Adrenal gland (tissue), 12 donors: Measurements from ENCODE around the gene BLID. TPM values are rescaled to one million over a fixed set of nuclear protein-coding genes. Genes with fewer than 3 reads are reported as not detected.

Source experiments
- DNase-seq, 7 donors: peaks; one replicate each; pipeline ENCODE4 v3.0.0-alpha.2; 2019 to 2020
- H3K27ac ChIP-seq, 5 donors: fragments of 200-600 bp; sonication (generic) in 4 of 5; 1 replicate in 3 of 5; 2 replicates in 2 of 5; pipeline versions ENCODE4 v1.5.1 to v1.8.0; 2016 to 2020; ENCODE audit warnings: mild to moderate bottlenecking in 1 of 5
- H3K27me3 ChIP-seq: fragments of 200-600 bp; 2 replicates; pipeline ENCODE4 v1.8.0; 2021
- H3K36me3 ChIP-seq, 2 donors: fragments of 200-600 bp; replicated peaks in 1 of 2; 1 replicate in 1 of 2; 2 replicates in 1 of 2; pipeline versions ENCODE4 v1.5.1 to v1.8.0; 2018 to 2022
- H3K4me1 ChIP-seq, 2 donors: fragments of 200-600 bp; replicated peaks in 1 of 2; 1 replicate in 1 of 2; 2 replicates in 1 of 2; pipeline versions ENCODE4 v1.5.1 to v1.8.0; 2018 to 2021
- H3K4me3 ChIP-seq, 4 donors: fragments of 200-600 bp; sonication (generic) in 3 of 4; one replicate each; pipeline ENCODE4 v1.5.1; 2016 to 2018
- H3K9me3 ChIP-seq, 3 donors: fragments of 200-600 bp; sonication (generic) in 1 of 3; replicated peaks in 1 of 3; 1 replicate in 2 of 3; 2 replicates in 1 of 3; pipeline versions ENCODE4 v1.5.1 to v1.8.0; 2016 to 2021
- POLR2A ChIP-seq, 2 donors: fragments of 450-650 bp; IDR thresholded peaks; one replicate each; pipeline ENCODE4 v1.6.1; 2017; ENCODE audit warnings: antibody characterized with exemption in 2 of 2, mild to moderate bottlenecking in 2 of 2, moderate library complexity in 1 of 2
- WGBS, 4 donors: extraction: QIAGEN DNeasy Blood & Tissue Kit in 2 of 4; methylation state at CpG; one replicate each; pipeline versions ENCODE4 v1.1.5 to v1.1.7; 2013 to 2017; 5-methylcytosine and 5-hydroxymethylcytosine counted together
- intact Hi-C, 2 donors: fragments of 100-400 bp; cut with DNase I; formaldehyde crosslinking; loops; one replicate each; pipeline versions ENCODE4 v1.14.1 to v1.15.0; 2022 to 2023
- polyA plus RNA-seq, 3 donors: library from polyadenylated mRNA; stranded (reverse); fragments of 200-250 nt in 2 of 3; fragments of 350-450 nt in 1 of 3; fragmentation: Illumina TruSeq in 1 of 3; extraction: RNeasy Lipid Tissue Mini Kit (QIAGEN cat#74804) in 1 of 3; gene quantifications; one replicate each; pipeline ENCODE4 v1.2.3, GENCODE V29; 2013 to 2014
- total RNA-seq, 9 donors: library from RNA; depleted of rRNA in 4 of 9; stranded (reverse); fragments of >200 nt in 4 of 9; fragments of 120-200 nt in 1 of 9; fragmentation: NEBNext Ultra II Directional in 1 of 9; extraction: Animal tissue kit (Norgen Biotek cat#: 25700) in 1 of 9; gene quantifications; one replicate each; pipeline versions ENCODE4 v1.1.0 to v1.2.4, GENCODE V29; 2013 to 2023
- TF ChIP-seq, protein P1 (sequence below), 6 experiments: fragments of 450-650 bp in 4 of 6; fragments of 200-600 bp in 2 of 6; sonication (generic) in 1 of 6; IDR thresholded peaks; 1 replicate in 5 of 6; 2 replicates in 1 of 6; pipeline versions ENCODE4 v1.5.1 to v1.8.0; 2016 to 2021; ENCODE audit warnings: antibody characterized with exemption in 6 of 6, mild to moderate bottlenecking in 2 of 6, moderate library complexity in 1 of 6
- donor health status: healthy with polysubstance abuse.
- donor health status: Bipolar disorder and iron deficiency.
- donor health status: DM: yes; HTN: yes; CAD: no.
- donor health status: DM: no; HTN: no; CAD: no.
- donor health status: DM: no; HTN: no; CAD: no.
- donor health status: DM: yes; HTN: yes; CAD: no.

The BLID gene
- total and polyA plus RNA-seq, 12 donors, result 0.27 to 5.9 (median 0.50) TPM; not detected in 7

GRCh38 chr11:122099374-122100036 lies 16.5 kb downstream of the BLID start:
- DNase-seq, result no peak
- intact Hi-C loops, result loop anchor here (5.0 to 10.0 kb wide), 3 partner anchors 105 to 452 kb away; no protein-coding TSS in a partner anchor
- Histone ChIP-seq H3K4me3 (peak overlapping the region in 2 of 4 donors; percentile 8 to 47), H3K27ac (peak overlapping the region; percentile 3 to 89 (median 72)), H3K27me3 (no peaks in the 10 kb centered on the region), H3K4me1 (peaks cover 0 to 8% of the 10 kb centered on the region in 2 donors), H3K9me3 (no peaks in the 10 kb centered on the region), H3K36me3 (no peaks in the 10 kb centered on the region)
- TF ChIP-seq, protein P1, sequence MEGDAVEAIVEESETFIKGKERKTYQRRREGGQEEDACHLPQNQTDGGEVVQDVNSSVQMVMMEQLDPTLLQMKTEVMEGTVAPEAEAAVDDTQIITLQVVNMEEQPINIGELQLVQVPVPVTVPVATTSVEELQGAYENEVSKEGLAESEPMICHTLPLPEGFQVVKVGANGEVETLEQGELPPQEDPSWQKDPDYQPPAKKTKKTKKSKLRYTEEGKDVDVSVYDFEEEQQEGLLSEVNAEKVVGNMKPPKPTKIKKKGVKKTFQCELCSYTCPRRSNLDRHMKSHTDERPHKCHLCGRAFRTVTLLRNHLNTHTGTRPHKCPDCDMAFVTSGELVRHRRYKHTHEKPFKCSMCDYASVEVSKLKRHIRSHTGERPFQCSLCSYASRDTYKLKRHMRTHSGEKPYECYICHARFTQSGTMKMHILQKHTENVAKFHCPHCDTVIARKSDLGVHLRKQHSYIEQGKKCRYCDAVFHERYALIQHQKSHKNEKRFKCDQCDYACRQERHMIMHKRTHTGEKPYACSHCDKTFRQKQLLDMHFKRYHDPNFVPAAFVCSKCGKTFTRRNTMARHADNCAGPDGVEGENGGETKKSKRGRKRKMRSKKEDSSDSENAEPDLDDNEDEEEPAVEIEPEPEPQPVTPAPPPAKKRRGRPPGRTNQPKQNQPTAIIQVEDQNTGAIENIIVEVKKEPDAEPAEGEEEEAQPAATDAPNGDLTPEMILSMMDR (IDR thresholded peaks at IDR 0.05), result no peak
- peak in 1 of 2 donors; percentile 50 for TF ChIP-seq POLR2A (IDR thresholded peaks at IDR 0.05)
- WGBS, 4 donors, result 21 to 28% (median 23%) methylated on average over 13 of the region's 13 CpGs

GRCh38 chr11:122098261-122098980 lies 17.6 kb downstream of the BLID start:
- no peak for DNase-seq
- peaks cover 0 to 8% of the 10 kb centered on the region in 2 donors for H3K4me1 ChIP-seq
- H3K36me3 ChIP-seq, result no peaks in the 10 kb centered on the region
- H3K27me3 ChIP-seq, result no peaks in the 10 kb centered on the region
- intact Hi-C loops, result no loop called here
- TF ChIP-seq POLR2A (IDR thresholded peaks at IDR 0.05), result no peak
- TF ChIP-seq, protein P1 (IDR thresholded peaks at IDR 0.05), result no peak
- peak overlapping the region in 3 of 5 donors; percentile 8 to 89 (median 67) for H3K27ac ChIP-seq
- peak overlapping the region in 2 of 4 donors; percentile 2 to 47 for H3K4me3 ChIP-seq
- 30 to 39% (median 36%) methylated on average over 7 of the region's 7 CpGs for WGBS, 4 donors
- H3K9me3 ChIP-seq, result no peaks in the 10 kb centered on the region

DNA sequence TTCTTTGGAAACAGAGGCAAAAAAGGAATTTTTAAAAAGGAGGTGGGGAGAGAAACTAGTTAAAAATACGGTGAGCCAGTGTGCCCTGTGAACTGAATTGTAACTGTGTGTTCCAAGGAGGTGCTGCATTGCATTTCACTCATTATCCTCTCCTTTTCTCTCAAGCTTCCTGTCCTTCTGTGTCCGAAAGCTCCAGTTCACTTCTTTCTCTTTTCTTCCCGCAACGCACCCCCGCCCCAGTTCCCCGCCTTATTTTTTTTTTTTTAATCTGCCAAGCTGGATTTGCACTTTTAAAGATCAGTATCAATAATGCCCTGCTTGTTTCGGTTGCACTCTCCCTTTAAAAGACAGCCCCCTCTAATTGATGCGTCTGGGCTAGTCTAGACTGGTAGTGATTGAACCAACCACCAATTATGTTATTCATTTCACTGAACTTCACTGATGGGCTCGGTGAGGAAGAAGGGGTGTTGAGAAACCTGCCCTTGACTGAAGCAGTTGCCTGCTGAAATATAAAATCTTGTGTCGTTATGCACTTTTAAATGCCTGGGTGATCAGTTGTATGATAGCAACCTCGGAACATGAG lies 18.5 kb downstream of the BLID start:
- H3K27me3 ChIP-seq, result no peaks in the 10 kb centered on the region
- H3K27ac ChIP-seq, result peak overlapping the region in 2 of 5 donors; percentile 67 to 89
- no peaks in the 10 kb centered on the region for H3K36me3 ChIP-seq
- H3K4me3 ChIP-seq, result peak overlapping the region in 1 of 4 donors; percentile 47
- TF ChIP-seq, protein P1 (IDR thresholded peaks at IDR 0.05), result no peak
- TF ChIP-seq POLR2A (IDR thresholded peaks at IDR 0.05), result peak in 1 of 2 donors; percentile 50
- no peak for DNase-seq
- no peaks in the 10 kb centered on the region for H3K9me3 ChIP-seq
- WGBS, 4 donors, result 17 to 25% (median 18%) methylated on average over 11 of the region's 11 CpGs
- H3K4me1 ChIP-seq, result peaks cover 0 to 8% of the 10 kb centered on the region in 2 donors
- intact Hi-C loops, result no loop called here
